BJ (cell line): Measurements from ENCODE around the gene CEP95. TPM values are rescaled to one million over a fixed set of nuclear protein-coding genes. Genes with fewer than 3 reads are reported as not detected.
A peak's percentile ranks its signal among the peaks of the same experiment; 100 is the strongest.

ENCODE experiments used
- CTCF ChIA-PET: fragments of 350-600 bp; formaldehyde crosslinking; extraction: SDS; loops from one replicate; lab custom pipeline; 2021; ENCODE audit warnings: antibody characterized with exemption, inconsistent platforms; lab: Yijun Ruan, JAX
- POLR2A ChIA-PET: fragments of 300-600 bp; sonication (Branson Sonifier 250); formaldehyde crosslinking; extraction: SDS; loops from one replicate; lab custom pipeline; 2021; ENCODE audit warnings: antibody characterized with exemption; lab: Charles Lee
- DNase-seq: peaks from one replicate; pipeline ENCODE4 v3.0.0-alpha.2; 2011; ENCODE audit warnings: low read depth
- H3K27me3 ChIP-seq: 2 replicates; pipeline ENCODE4 v1.6.0; 2011; ENCODE audit warnings: low read length; ENCODE audit not compliant: control insufficient read depth, insufficient read depth
- H3K36me3 ChIP-seq: 2 replicates; pipeline ENCODE4 v1.5.1; 2011; ENCODE audit warnings: low read length; ENCODE audit not compliant: control insufficient read depth, insufficient read depth
- H3K4me3 ChIP-seq: 2 replicates; pipeline ENCODE4 v1.5.1; 2011; ENCODE audit warnings: low read depth, mild to moderate bottlenecking, control low read depth, low read length
- CTCF ChIP-seq: IDR thresholded peaks from 2 replicates; pipeline ENCODE4 v1.5.1; 2011; ENCODE audit warnings: low read depth, mild to moderate bottlenecking, control low read depth, inconsistent platforms, low read length, moderate library complexity; ENCODE audit not compliant: insufficient read depth
- polyA plus RNA-seq: library from polyadenylated mRNA; depleted of rRNA; stranded (reverse); fragments of >200 nt; gene quantifications from 2 replicates; pipeline ENCODE4 v1.2.3, GENCODE V29; 2011

The CEP95 gene
- polyA plus RNA-seq, 1 experiment, result 17.6 TPM

DNA sequence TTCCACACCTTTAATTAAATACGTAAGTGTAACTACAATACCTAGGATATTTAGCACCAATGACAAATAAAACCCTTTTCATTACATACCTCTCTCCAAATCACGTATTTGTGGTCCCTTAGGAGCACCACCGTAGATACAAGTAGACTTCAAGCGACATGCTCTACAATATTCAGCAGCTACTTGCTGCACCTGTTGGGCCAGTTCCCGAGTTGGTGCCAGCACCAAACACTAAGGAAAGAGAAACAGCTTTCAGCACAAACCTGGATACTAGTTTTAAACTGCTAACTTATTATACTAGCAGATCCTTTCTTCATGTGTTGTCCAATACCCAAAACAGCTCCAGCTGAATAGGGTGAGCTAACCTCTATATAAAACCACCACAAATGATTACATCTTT is 3.4 kb upstream of the CEP95 start:
- CTCF ChIA-PET, result interaction anchor here (0.7 to 7.5 kb wide), 3 partner anchors 12 to 637 kb away, joined by 3 to 33 read pairs (median 4); no protein-coding TSS in a partner anchor

GRCh38 chr17:64503821-64504768 is 2.7 kb upstream of the CEP95 start:
- peaks cover 34% of the 10 kb centered on the region for H3K36me3 ChIP-seq
- H3K27me3 ChIP-seq, result no peaks in the 10 kb centered on the region
- H3K4me3 ChIP-seq, result peak overlapping the region; percentile 99
- CTCF ChIA-PET, result interaction anchor here (0.7 to 7.5 kb wide), 4 partner anchors 12 to 638 kb away, joined by 3 to 33 read pairs (median 12); no protein-coding TSS in a partner anchor
- POLR2A ChIA-PET, result interaction anchor here (0.6 kb wide), 1 partner anchor 288 kb away, joined by 3 read pairs; no protein-coding TSS in a partner anchor
- DNase-seq, result no peak
- no peak for TF ChIP-seq CTCF

More for the DNA sequence above, 3.4 kb upstream of the CEP95 start:
- Histone ChIP-seq H3K27me3 (no peaks in the 10 kb centered on the region), H3K4me3 (no peak overlapping the region), H3K36me3 (peaks cover 34% of the 10 kb centered on the region)
- POLR2A ChIA-PET, result no interaction called here
- no peak for DNase-seq
- TF ChIP-seq CTCF, result no peak

DNA sequence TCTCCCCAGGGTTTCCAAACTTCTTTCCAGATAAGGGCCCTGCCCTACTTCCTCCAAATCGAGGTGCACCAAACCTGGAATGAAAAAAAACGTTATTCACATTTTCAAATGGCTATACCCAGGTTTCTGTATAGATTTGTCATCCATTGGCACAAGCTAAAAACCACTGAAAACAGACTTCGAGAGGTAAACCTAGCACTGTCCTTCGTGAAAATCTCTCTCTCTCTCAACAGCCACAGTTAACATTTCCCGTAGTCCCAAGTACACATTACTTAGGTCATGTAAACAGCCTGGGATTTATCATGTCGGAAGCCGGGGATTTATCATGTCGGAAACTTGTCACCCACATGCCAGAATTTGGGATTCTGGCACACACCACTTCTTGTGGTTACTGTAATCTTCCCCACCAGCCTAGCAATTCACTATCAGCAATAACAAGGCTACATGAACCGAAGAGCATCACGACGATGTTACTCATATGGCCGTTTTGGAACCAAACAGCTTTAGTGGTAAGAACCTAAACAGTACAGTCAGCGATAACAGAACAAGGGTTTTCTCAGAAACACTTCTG is 1.9 kb upstream of the CEP95 start:
- TF ChIP-seq CTCF, result no peak
- DNase-seq, result no peak
- ChIA-PET POLR2A (interaction anchor here (0.5 to 1.0 kb wide), 7 partner anchors 8 to 1464 kb away, joined by 3 to 8 read pairs (median 3); partner anchors contain the start of gene POLG2), CTCF (interaction anchor here (0.5 to 7.5 kb wide), 7 partner anchors 8 to 144 kb away, joined by 3 to 33 read pairs (median 5); partner anchors contain the start of gene POLG2)
- peak overlapping the region; percentile 99 for H3K4me3 ChIP-seq
- no peaks in the 10 kb centered on the region for H3K27me3 ChIP-seq
- H3K36me3 ChIP-seq, result peaks cover 33% of the 10 kb centered on the region

- POLR2A ChIA-PET, result interaction anchor here (0.5 to 1.2 kb wide), 11 partner anchors 9 to 1465 kb away, joined by 3 to 20 read pairs (median 5); partner anchors contain the start of gene POLG2
- peak; percentile 18 for DNase-seq
- no peak for TF ChIP-seq CTCF
- H3K4me3 ChIP-seq, result peak overlapping the region; percentile 99
- H3K27me3 ChIP-seq, result no peaks in the 10 kb centered on the region
- peaks cover 28% of the 10 kb centered on the region for H3K36me3 ChIP-seq
- CTCF ChIA-PET, result interaction anchor here (0.5 to 7.5 kb wide), 6 partner anchors 8 to 143 kb away, joined by 3 to 33 read pairs (median 5); partner anchors contain the start of gene POLG2
Observed at GRCh38 chr17:64505340-64506200, 1.2 kb upstream of the CEP95 start.
